HEK293 (cell line): Measurements from ENCODE around the gene SNX21.

Experiments
- CTCF ChIA-PET: fragments of 350-600 bp; formaldehyde crosslinking; extraction: SDS; loops from one replicate; lab custom pipeline; 2021; ENCODE audit warnings: antibody characterized with exemption; lab: Yijun Ruan, JAX
- POLR2A ChIA-PET: fragments of 300-600 bp; formaldehyde crosslinking; extraction: SDS; loops from one replicate; lab custom pipeline; 2020; ENCODE audit warnings: antibody characterized with exemption, inconsistent platforms; lab: Yijun Ruan, JAX
- H3K27ac ChIP-seq: fragments of 200-500 bp; sonication (Bioruptor generic); 2 replicates; pipeline ENCODE4 v1.5.1; 2014; ENCODE audit warnings: low read depth, low read length, control low read depth, inconsistent platforms; ENCODE audit errors: extremely low read depth
- H3K36me3 ChIP-seq, 2 experiments: fragments of 200-500 bp in 1 of 2; sonication (Bioruptor generic) in 1 of 2; 1 replicate in 1 of 2; 2 replicates in 1 of 2; pipeline ENCODE4 v1.5.1; 2014 to 2017; ENCODE audit warnings: inconsistent platforms in 2 of 2, low read length in 2 of 2; ENCODE audit not compliant: control insufficient read depth in 2 of 2, insufficient read depth in 1 of 2
- H3K4me1 ChIP-seq: fragments of 200-500 bp; sonication (Bioruptor generic); 2 replicates; pipeline ENCODE4 v1.5.1; 2014; ENCODE audit warnings: mild to moderate bottlenecking, low read length, inconsistent platforms; ENCODE audit not compliant: control insufficient read depth, insufficient read depth
- H3K4me3 ChIP-seq: 2 replicates; pipeline ENCODE4 v1.5.1; 2011; ENCODE audit warnings: low read depth, mild to moderate bottlenecking, control low read depth, low read length, moderate library complexity
- H3K9me3 ChIP-seq: fragments of 200-500 bp; sonication (Bioruptor generic); 2 replicates; pipeline ENCODE4 v1.5.1; 2014; ENCODE audit warnings: low read depth, low read length, inconsistent platforms; ENCODE audit not compliant: control insufficient read depth, insufficient read depth
- ATF2 ChIP-seq: fragments of 450-650 bp; formaldehyde crosslinking; IDR thresholded peaks from 2 replicates; pipeline ENCODE4 v1.5.1; 2016; ENCODE audit warnings: missing biosample characterization, missing genetic modification characterization, low read depth
- EGR2 ChIP-seq: fragments of 450-650 bp; formaldehyde crosslinking; IDR thresholded peaks from 2 replicates; pipeline ENCODE4 v1.5.1; 2016; ENCODE audit warnings: low read depth, missing biosample characterization, missing genetic modification characterization
- GLIS2 ChIP-seq: fragments of 450-650 bp; formaldehyde crosslinking; IDR thresholded peaks from 2 replicates; pipeline ENCODE4 v1.5.1; 2016; ENCODE audit warnings: missing biosample characterization, missing genetic modification characterization
- KLF10 ChIP-seq: fragments of 450-650 bp; IDR thresholded peaks from 2 replicates; pipeline ENCODE4 v1.5.1; 2018; ENCODE audit warnings: missing biosample characterization, mild to moderate bottlenecking, missing genetic modification characterization
- OSR2 ChIP-seq: fragments of 450-650 bp; formaldehyde crosslinking; IDR thresholded peaks from 2 replicates; pipeline ENCODE4 v1.5.1; 2016; ENCODE audit warnings: missing biosample characterization, missing genetic modification characterization
- PATZ1 ChIP-seq: fragments of 450-650 bp; formaldehyde crosslinking; IDR thresholded peaks from 2 replicates; pipeline ENCODE4 v1.5.1; 2016; ENCODE audit warnings: missing biosample characterization, missing genetic modification characterization
- PRDM6 ChIP-seq: fragments of 450-650 bp; formaldehyde crosslinking; IDR thresholded peaks from 2 replicates; pipeline ENCODE4 v1.5.1; 2017; ENCODE audit warnings: missing biosample characterization, missing genetic modification characterization
- WT1 ChIP-seq: fragments of 450-650 bp; formaldehyde crosslinking; IDR thresholded peaks from 2 replicates; pipeline ENCODE4 v1.5.1; 2016; ENCODE audit warnings: missing biosample characterization, missing genetic modification characterization
- ZBTB21 ChIP-seq: fragments of 450-650 bp; formaldehyde crosslinking; IDR thresholded peaks from 2 replicates; pipeline ENCODE4 v1.5.1; 2017; ENCODE audit warnings: missing biosample characterization, missing genetic modification characterization
- ZEB2 ChIP-seq: fragments of 450-650 bp; formaldehyde crosslinking; IDR thresholded peaks from 2 replicates; pipeline ENCODE4 v1.5.1; 2016; ENCODE audit warnings: missing biosample characterization, missing genetic modification characterization
- ZFP41 ChIP-seq: fragments of 450-650 bp; formaldehyde crosslinking; IDR thresholded peaks from 2 replicates; pipeline ENCODE4 v1.5.1; 2016; ENCODE audit warnings: missing biosample characterization, missing genetic modification characterization, borderline replicate concordance
- ZFP69B ChIP-seq: fragments of 450-650 bp; formaldehyde crosslinking; IDR thresholded peaks from 2 replicates; pipeline ENCODE4 v1.5.1; 2016; ENCODE audit warnings: missing biosample characterization, missing genetic modification characterization
- ZNF174 ChIP-seq: fragments of 450-650 bp; formaldehyde crosslinking; IDR thresholded peaks from 2 replicates; pipeline ENCODE4 v1.5.0; 2017; ENCODE audit warnings: missing biosample characterization, mild to moderate bottlenecking, missing genetic modification characterization
- ZNF175 ChIP-seq: fragments of 450-650 bp; formaldehyde crosslinking; IDR thresholded peaks from 2 replicates; pipeline ENCODE4 v1.5.1; 2016; ENCODE audit warnings: missing biosample characterization, missing genetic modification characterization
- ZNF18 ChIP-seq: fragments of 450-650 bp; formaldehyde crosslinking; IDR thresholded peaks from 2 replicates; pipeline ENCODE4 v1.5.1; 2016; ENCODE audit warnings: missing biosample characterization, missing genetic modification characterization
- ZNF184 ChIP-seq: fragments of 450-650 bp; IDR thresholded peaks from 2 replicates; pipeline ENCODE4 v1.5.1; 2018; ENCODE audit warnings: missing biosample characterization, mild to moderate bottlenecking, missing genetic modification characterization
- ZNF19 ChIP-seq: fragments of 450-650 bp; formaldehyde crosslinking; IDR thresholded peaks from 2 replicates; pipeline ENCODE4; 2016; ENCODE audit warnings: missing biosample characterization, missing genetic modification characterization, low read depth
- ZNF24 ChIP-seq: fragments of 450-650 bp; formaldehyde crosslinking; IDR thresholded peaks from 2 replicates; pipeline ENCODE4 v1.5.1; 2016; ENCODE audit warnings: missing biosample characterization, missing genetic modification characterization
- ZNF391 ChIP-seq: fragments of 450-650 bp; formaldehyde crosslinking; IDR thresholded peaks from 2 replicates; pipeline ENCODE4 v1.5.1; 2016; ENCODE audit warnings: low read depth, missing biosample characterization, missing genetic modification characterization, borderline replicate concordance
- ZNF423 ChIP-seq: fragments of 450-650 bp; formaldehyde crosslinking; IDR thresholded peaks from 2 replicates; pipeline ENCODE4 v1.5.1; 2016; ENCODE audit warnings: missing biosample characterization, missing genetic modification characterization
- ZNF544 ChIP-seq: fragments of 450-650 bp; formaldehyde crosslinking; IDR thresholded peaks from 2 replicates; pipeline ENCODE4 v1.5.0; 2017; ENCODE audit warnings: missing biosample characterization, missing genetic modification characterization
- ZNF600 ChIP-seq: fragments of 450-650 bp; formaldehyde crosslinking; IDR thresholded peaks from 2 replicates; pipeline ENCODE4 v1.5.1; 2016; ENCODE audit warnings: missing biosample characterization, missing genetic modification characterization
- ZNF639 ChIP-seq: fragments of 450-650 bp; formaldehyde crosslinking; IDR thresholded peaks from 2 replicates; pipeline ENCODE4 v1.5.1; 2016; ENCODE audit warnings: missing biosample characterization, missing genetic modification characterization
- ZNF692 ChIP-seq: fragments of 450-650 bp; formaldehyde crosslinking; IDR thresholded peaks from 2 replicates; pipeline ENCODE4 v1.5.1; 2016; ENCODE audit warnings: missing biosample characterization, missing genetic modification characterization
- ZNF777 ChIP-seq: fragments of 450-650 bp; formaldehyde crosslinking; IDR thresholded peaks from 2 replicates; pipeline ENCODE4 v1.5.1; 2017; ENCODE audit warnings: missing biosample characterization, missing genetic modification characterization, borderline replicate concordance
- ZSCAN5A ChIP-seq: fragments of 450-650 bp; formaldehyde crosslinking; IDR thresholded peaks from 2 replicates; pipeline ENCODE4 v1.5.1; 2016; ENCODE audit warnings: missing biosample characterization, missing genetic modification characterization

The SNX21 gene

GRCh38 chr20:45860560-45861220 lies 27.1 kb downstream of the SNX21 start:
- Histone ChIP-seq H3K36me3 (no peaks in the 10 kb centered on the region), H3K4me3 (no peak overlapping the region), H3K27ac (no peak overlapping the region; the same call in 1 of the 2 replicates), H3K4me1 (peaks cover 5% of the 10 kb centered on the region), H3K9me3 (no peaks in the 10 kb centered on the region)
- CTCF ChIA-PET, result interaction anchor here (0.6 to 1.4 kb wide), 2 partner anchors 62 to 149 kb away, joined by 5 to 9 read pairs; no protein-coding TSS in a partner anchor
- POLR2A ChIA-PET, result interaction anchor here (0.6 to 1.4 kb wide), 5 partner anchors 17 to 75 kb away, joined by 3 to 4 read pairs (median 3); no protein-coding TSS in a partner anchor
- TF ChIP-seq WT1 (tag by site-specific recombination), result peak; percentile 78
- TF ChIP-seq ZFP41 (tag by site-specific recombination), result no peak
- TF ChIP-seq ZNF423 (tag by site-specific recombination), result no peak
- TF ChIP-seq ZNF600 (tag by site-specific recombination), result peak; percentile 47
- TF ChIP-seq PATZ1 (tag by site-specific recombination), result peak; percentile 45; the same call in 1 of the 2 replicates
- TF ChIP-seq ZNF18 (tag by site-specific recombination), result 0 out of 2 replicates have a peak, but pooled peaks have one; percentile 45
- TF ChIP-seq EGR2 (tag by site-specific recombination), result no peak
- peak; percentile 56; the same call in 1 of the 2 replicates for TF ChIP-seq ZEB2 (tag by site-specific recombination)
- TF ChIP-seq ZNF692, result peak; percentile 87
- TF ChIP-seq ZNF19 (tag by site-specific recombination), result no peak
- TF ChIP-seq OSR2 (tag by site-specific recombination), result peak; percentile 90
- TF ChIP-seq ZNF24 (tag by site-specific recombination), result no peak
- TF ChIP-seq PRDM6 (tag by site-specific recombination), result 0 out of 2 replicates have a peak, but pooled peaks have one; percentile 33
- TF ChIP-seq ZBTB21 (tag by site-specific recombination), result peak; percentile 81
- peak; percentile 28; the same call in 1 of the 2 replicates for TF ChIP-seq ATF2
- TF ChIP-seq ZNF175 (tag by site-specific recombination), result no peak
- TF ChIP-seq ZNF174, result no peak
- TF ChIP-seq ZNF184 (tag by site-specific recombination), result peak; percentile 74; the same call in 1 of the 2 replicates
- 0 out of 2 replicates have a peak, but pooled peaks have one; percentile 11 for TF ChIP-seq ZNF391 (tag by site-specific recombination)
- no peak for TF ChIP-seq ZNF544 (tag by site-specific recombination)
- TF ChIP-seq ZNF777 (tag by site-specific recombination), result no peak
- peak; percentile 45; the same call in 1 of the 2 replicates for TF ChIP-seq KLF10 (tag by site-specific recombination)
- 0 out of 2 replicates have a peak, but pooled peaks have one; percentile 18 for TF ChIP-seq GLIS2 (tag by site-specific recombination)
- TF ChIP-seq ZNF639, result peak; percentile 71
- peak; percentile 53 for TF ChIP-seq ZFP69B (tag by site-specific recombination)
- 0 out of 2 replicates have a peak, but pooled peaks have one; percentile 25 for TF ChIP-seq ZSCAN5A (tag by site-specific recombination)
